ENCODE results near the gene PTGIS. TPM values are rescaled to one million over a fixed set of nuclear protein-coding genes. Genes with fewer than 3 reads are reported as not detected.

The PTGIS gene
- total and polyA plus RNA-seq, 2 of the 4 experiments (the other 2 are of a cell fraction), result 1.6 to 2.6 TPM

GRCh38 chr20:49456646-49457045 is 111.3 kb downstream of the PTGIS start:
- Histone ChIP-seq H4K5ac (ENCODE audit: low read depth, low read length) (no peak overlapping the region), H3K18ac (ENCODE audit: low read depth, low read length) (no peak overlapping the region), H3K27me3 (ENCODE audit: control insufficient read depth, insufficient read depth, low read length) (peaks cover 48% of the 10 kb centered on the region), H3K9ac (ENCODE audit: low read depth, low read length) (no peak overlapping the region), H3K79me1 (ENCODE audit: low read depth in 1 of 2, low read length in 2 of 2) (no peaks in the 10 kb centered on the region), H3K14ac (replicated peaks; ENCODE audit: low read depth, low read length) (no peak overlapping the region), H3K4me2 (ENCODE audit: low read depth, low read length) (no peak overlapping the region), H4K8ac (ENCODE audit: low read depth in 2 of 2, low read length in 2 of 2) (no peak overlapping the region), H4K20me1 (ENCODE audit: insufficient read depth, low read length) (no peaks in the 10 kb centered on the region), H4K91ac (ENCODE audit: insufficient read depth, low read depth, low read length) (no peak overlapping the region), H3K56ac (ENCODE audit: extremely low read depth, insufficient read depth, low read length) (no peak overlapping the region), H2BK5ac (ENCODE audit: low read depth, low read length, poor library complexity, severe bottlenecking) (no peak overlapping the region), H3K27ac (ENCODE audit: insufficient read depth, low read length) (no peak overlapping the region), H2BK120ac (ENCODE audit: low read depth, low read length) (no peak overlapping the region), H3K36me3 (ENCODE audit: control insufficient read depth, insufficient read depth, low read length) (no peaks in the 10 kb centered on the region), H3K4ac (ENCODE audit: low read depth, low read length) (no peak overlapping the region), H3K9me1 (ENCODE audit: insufficient read depth, low read length) (no peaks in the 10 kb centered on the region), H3K4me1 (ENCODE audit: control insufficient read depth, insufficient read depth, low read length) (no peaks in the 10 kb centered on the region), H2BK20ac (ENCODE audit: low read depth, low read length) (no peak overlapping the region), H2AK9ac (replicated peaks; ENCODE audit: low read depth, low read length, poor library complexity) (no peak overlapping the region), H3K9me3 (ENCODE audit: control insufficient read depth, insufficient read depth, low read length) (no peaks in the 10 kb centered on the region), H2AK5ac (ENCODE audit: low read depth, low read length) (no peak overlapping the region), H3K23ac (ENCODE audit: low read depth, low read length) (no peak overlapping the region), H2AFZ (replicated peaks; ENCODE audit: low read length, poor library complexity) (no peak overlapping the region), H2BK15ac (ENCODE audit: low read depth, low read length) (no peak overlapping the region), H3K4me3 (ENCODE audit: insufficient read depth, low read depth, low read length) (no peak overlapping the region)
- POLR2A ChIA-PET (ENCODE audit: unreplicated experiment), result no interaction called here
- WGBS, 2 experiments (ENCODE audit: extremely low coverage in 2 of 2, insufficient read length in 1 of 2), result 62% methylated on average over 4 of the region's 6 CpGs; no CpG with 5 or more reads in 1 of the 2 experiments
- intact Hi-C loops (cut with micrococcal nuclease), result no loop called here
- ATAC-seq (ENCODE audit: low read depth) (no peak), DNase-seq (no peak)
- no TSS peak for BruUV-seq (replicated peaks)
- CTCF ChIA-PET, result no interaction called here
- dilution Hi-C loops (cut with HindIII; ENCODE audit: low sequenced_read_pairs, unreplicated experiment), result no loop called here
- TF ChIP-seq SMC3 (IDR thresholded peaks at IDR 0.05; ENCODE audit: low read depth, low read length) (no peak), USF2 (IDR thresholded peaks at IDR 0.05; ENCODE audit: low read depth, low read length) (no peak), NFE2L2 (IDR thresholded peaks at IDR 0.05; ENCODE audit: low read depth, low read length) (no peak)
- in situ Hi-C loops (cut with MboI; ENCODE audit: low sequenced_read_pairs), result no loop called here
